ENCODE data around the gene POFUT2. TPM values are rescaled to one million over a fixed set of nuclear protein-coding genes. Genes with fewer than 3 reads are reported as not detected.
A peak's percentile ranks its signal among the peaks of the same experiment; 100 is the strongest.

The POFUT2 gene
- total RNA-seq, 4 donors from 2014 or later = 4.8 to 11.0 (median 5.9) TPM

DNA sequence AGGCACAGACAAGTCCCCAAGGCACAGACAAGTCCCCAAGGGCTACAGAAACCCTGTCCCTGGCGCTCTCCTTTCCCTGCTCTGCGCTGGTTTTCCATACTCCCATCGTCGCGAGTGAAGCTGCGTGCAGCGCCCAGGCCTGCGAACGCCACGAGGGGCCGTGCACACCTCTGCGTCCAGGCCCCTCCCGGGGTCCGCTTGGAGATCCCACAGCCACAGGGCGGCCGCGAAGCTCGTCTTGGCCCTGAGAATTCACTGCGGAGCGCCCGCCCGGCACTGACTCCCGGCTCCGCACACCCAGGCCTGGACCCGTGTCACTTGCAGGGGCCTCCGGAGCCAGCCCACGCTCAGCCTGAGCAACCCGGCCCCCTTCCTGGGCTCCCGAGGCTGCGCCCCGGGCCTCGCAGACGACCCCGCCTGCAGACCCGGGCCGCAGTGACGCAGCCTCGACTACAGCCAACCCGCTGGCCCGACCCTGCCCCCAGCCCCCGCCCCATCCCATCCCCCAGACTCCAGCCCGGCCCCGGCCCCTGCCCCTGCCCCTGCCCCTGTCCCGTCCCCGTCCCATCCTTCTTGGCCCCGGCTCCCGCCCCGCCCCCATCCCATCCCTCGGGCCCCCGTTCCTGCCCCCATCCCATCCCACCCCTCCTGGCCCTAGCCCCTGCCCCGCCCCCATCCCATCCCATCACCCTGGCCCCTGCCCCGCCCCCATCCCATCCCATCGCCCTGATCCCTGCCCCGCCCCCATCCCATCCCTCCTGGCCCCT is 841 bp downstream of the POFUT2 start:
- Histone ChIP-seq H3K36me3 (peaks cover 0 to 34% of the 10 kb centered on the region in 2 donors), H3K9me3 (no peaks in the 10 kb centered on the region), H3K27ac (peak overlapping the region in 1 of 4 donors; percentile 83), H3K4me1 (peaks cover 14 to 17% of the 10 kb centered on the region in 2 donors), H3K4me3 (peak overlapping the region; percentile 84 to 94 (median 86)), H3K27me3 (no peaks in the 10 kb centered on the region)
- DNase-seq = peak in 1 of 2 donors; percentile 3
- no peak for TF ChIP-seq POLR2A (IDR thresholded peaks at IDR 0.05)
- TF ChIP-seq, protein P1, sequence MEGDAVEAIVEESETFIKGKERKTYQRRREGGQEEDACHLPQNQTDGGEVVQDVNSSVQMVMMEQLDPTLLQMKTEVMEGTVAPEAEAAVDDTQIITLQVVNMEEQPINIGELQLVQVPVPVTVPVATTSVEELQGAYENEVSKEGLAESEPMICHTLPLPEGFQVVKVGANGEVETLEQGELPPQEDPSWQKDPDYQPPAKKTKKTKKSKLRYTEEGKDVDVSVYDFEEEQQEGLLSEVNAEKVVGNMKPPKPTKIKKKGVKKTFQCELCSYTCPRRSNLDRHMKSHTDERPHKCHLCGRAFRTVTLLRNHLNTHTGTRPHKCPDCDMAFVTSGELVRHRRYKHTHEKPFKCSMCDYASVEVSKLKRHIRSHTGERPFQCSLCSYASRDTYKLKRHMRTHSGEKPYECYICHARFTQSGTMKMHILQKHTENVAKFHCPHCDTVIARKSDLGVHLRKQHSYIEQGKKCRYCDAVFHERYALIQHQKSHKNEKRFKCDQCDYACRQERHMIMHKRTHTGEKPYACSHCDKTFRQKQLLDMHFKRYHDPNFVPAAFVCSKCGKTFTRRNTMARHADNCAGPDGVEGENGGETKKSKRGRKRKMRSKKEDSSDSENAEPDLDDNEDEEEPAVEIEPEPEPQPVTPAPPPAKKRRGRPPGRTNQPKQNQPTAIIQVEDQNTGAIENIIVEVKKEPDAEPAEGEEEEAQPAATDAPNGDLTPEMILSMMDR (IDR thresholded peaks at IDR 0.05 in 4 of 5, conservative IDR thresholded peaks at IDR 0.05 in 1 of 5) = no peak
- intact Hi-C loops (cut with DNase I; ENCODE audit: low total_unique reads) = loop anchor here (5.0 kb wide), 2 partner anchors 150 to 335 kb away; no protein-coding TSS in a partner anchor
- in situ Hi-C loops (cut with MboI; ENCODE audit: low sequenced_read_pairs in 4 of 4) = loop anchor here in 1 of 4 donors (10.0 to 25.0 kb wide), 3 partner anchors 142 to 350 kb away; partner anchors contain the start of gene SLX9
- ATAC-seq = no peak

DNA sequence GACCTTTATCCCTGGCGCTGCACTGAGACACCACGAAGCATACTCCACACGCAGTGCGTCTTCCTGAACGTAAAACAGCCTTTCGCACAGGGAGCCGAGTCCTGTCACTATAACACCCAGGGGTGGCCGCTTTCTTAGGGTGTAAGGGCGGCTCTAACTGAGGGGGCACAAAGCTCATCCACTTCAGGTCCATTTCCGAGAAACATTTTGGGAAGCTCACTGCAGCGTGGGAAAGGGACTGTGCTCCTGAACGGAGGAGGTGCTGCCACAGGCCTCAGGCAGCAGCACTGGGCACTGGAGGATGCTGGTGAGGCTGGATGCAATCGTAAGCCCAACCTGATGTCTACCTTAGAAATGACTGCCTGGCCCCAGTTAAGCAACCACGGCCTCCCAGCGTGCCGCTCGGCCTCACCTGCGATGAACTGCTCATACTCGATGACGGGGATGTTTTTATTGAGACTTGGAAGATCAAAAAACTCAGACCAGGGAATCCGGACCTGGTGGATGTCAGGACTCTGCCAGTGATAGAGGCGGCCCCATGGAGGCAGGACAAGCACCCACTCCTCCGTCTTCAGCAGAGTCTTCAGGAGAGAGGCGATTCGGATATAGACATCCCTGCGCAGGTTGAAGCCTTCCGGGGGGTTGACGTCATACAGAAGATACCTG is 2.3 kb downstream of the POFUT2 start:
- Histone ChIP-seq H3K27ac (no peak overlapping the region), H3K36me3 (peaks cover 0 to 41% of the 10 kb centered on the region in 2 donors), H3K4me1 (peaks cover 14 to 17% of the 10 kb centered on the region in 2 donors), H3K9me3 (no peaks in the 10 kb centered on the region), H3K27me3 (no peaks in the 10 kb centered on the region), H3K4me3 (no peak overlapping the region)
- DNase-seq (no peak), ATAC-seq (no peak)
- TF ChIP-seq, protein P1 (IDR thresholded peaks at IDR 0.05 in 4 of 5, conservative IDR thresholded peaks at IDR 0.05 in 1 of 5) = no peak
- no peak for TF ChIP-seq POLR2A (IDR thresholded peaks at IDR 0.05)
- intact Hi-C loops (cut with DNase I; ENCODE audit: low total_unique reads) = loop anchor here (5.0 kb wide), 2 partner anchors 148 to 333 kb away; no protein-coding TSS in a partner anchor
- in situ Hi-C loops (cut with MboI; ENCODE audit: low sequenced_read_pairs in 4 of 4) = loop anchor here in 1 of 4 donors (10.0 to 25.0 kb wide), 3 partner anchors 141 to 348 kb away; partner anchors contain the start of gene SLX9

GRCh38 chr21:45284456-45284741 is 3.3 kb downstream of the POFUT2 start:
- peaks cover 0 to 51% of the 10 kb centered on the region in 2 donors for H3K36me3 ChIP-seq
- in situ Hi-C loops (cut with MboI; ENCODE audit: low sequenced_read_pairs in 4 of 4) (loop anchor here in 1 of 4 donors (10.0 to 25.0 kb wide), 3 partner anchors 140 to 347 kb away; partner anchors contain the start of gene SLX9), intact Hi-C loops (cut with DNase I; ENCODE audit: low total_unique reads) (no loop called here)
- no peak overlapping the region for H3K4me3 ChIP-seq
- H3K27ac ChIP-seq = no peak overlapping the region
- no peaks in the 10 kb centered on the region for H3K27me3 ChIP-seq
- TF ChIP-seq, protein P1 (IDR thresholded peaks at IDR 0.05 in 4 of 5, conservative IDR thresholded peaks at IDR 0.05 in 1 of 5) = no peak
- TF ChIP-seq POLR2A (IDR thresholded peaks at IDR 0.05) = no peak
- H3K4me1 ChIP-seq = peaks cover 14 to 17% of the 10 kb centered on the region in 2 donors
- no peaks in the 10 kb centered on the region for H3K9me3 ChIP-seq
- DNase-seq (no peak), ATAC-seq (no peak)

- intact Hi-C loops (cut with DNase I; ENCODE audit: low total_unique reads) = no loop called here
- Histone ChIP-seq H3K36me3 (peaks cover 0 to 53% of the 10 kb centered on the region in 2 donors), H3K27me3 (no peaks in the 10 kb centered on the region), H3K4me3 (no peak overlapping the region), H3K9me3 (no peaks in the 10 kb centered on the region), H3K27ac (no peak overlapping the region), H3K4me1 (peaks cover 9 to 17% of the 10 kb centered on the region in 2 donors)
- DNase-seq = no peak
- in situ Hi-C loops (cut with MboI; ENCODE audit: low sequenced_read_pairs in 4 of 4) = loop anchor here in 1 of 4 donors (10.0 to 25.0 kb wide), 3 partner anchors 139 to 347 kb away; partner anchors contain the start of gene SLX9
- no peak for TF ChIP-seq POLR2A (IDR thresholded peaks at IDR 0.05)
- TF ChIP-seq, protein P1 (IDR thresholded peaks at IDR 0.05 in 4 of 5, conservative IDR thresholded peaks at IDR 0.05 in 1 of 5) = no peak
- ATAC-seq = no peak
Observed at GRCh38 chr21:45283611-45284455, 3.9 kb downstream of the POFUT2 start.

Measured in gastrocnemius medialis (tissue), 4 donors.